NCI-H187 treated with DMSO at 0.1 percent for 48 hours (cell line): Measurements from ENCODE around the gene TAP1.
"Not testable (repeated sequence)": the region's sequence is repeated elsewhere in the genome, so short reads cannot be mapped to it uniquely, and the experiment has no call there.

Source experiments
- DNase-seq: peaks from one replicate; lab custom pipeline; 2025; lab: John Stamatoyannopoulos, UW

Gene TAP1

GRCh38 chr6:32853541-32854375, at the start of gene TAP1, which contains the start of gene PSMB9:
TAP1 (minus strand) TSS chr6:32853704; CDS start chr6:32853636, 68 bp downstream.
PSMB9 (plus strand) TSS chr6:32854192; CDS start chr6:32854230, 38 bp downstream.
- peak; percentile 69 for DNase-seq

DNA sequence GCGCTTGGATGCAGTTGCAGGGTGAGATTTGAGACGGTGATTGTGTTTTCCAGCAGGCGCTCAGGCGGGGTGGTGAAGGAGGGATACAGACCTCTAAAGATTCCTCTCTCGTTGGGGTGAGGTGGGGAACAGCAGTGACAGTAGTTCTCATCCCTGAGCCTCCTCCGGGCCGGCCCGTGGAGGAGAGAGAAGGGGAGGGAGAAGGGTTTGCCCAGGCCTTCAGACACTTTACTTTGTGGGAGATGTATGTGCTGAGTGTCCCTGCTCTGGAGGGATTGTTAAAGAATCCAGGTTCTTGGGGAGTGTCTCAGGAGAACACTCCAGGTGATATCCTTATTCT, 41.5 kb upstream of the TAP1 start:
- DNase-seq, result no peak

DNA sequence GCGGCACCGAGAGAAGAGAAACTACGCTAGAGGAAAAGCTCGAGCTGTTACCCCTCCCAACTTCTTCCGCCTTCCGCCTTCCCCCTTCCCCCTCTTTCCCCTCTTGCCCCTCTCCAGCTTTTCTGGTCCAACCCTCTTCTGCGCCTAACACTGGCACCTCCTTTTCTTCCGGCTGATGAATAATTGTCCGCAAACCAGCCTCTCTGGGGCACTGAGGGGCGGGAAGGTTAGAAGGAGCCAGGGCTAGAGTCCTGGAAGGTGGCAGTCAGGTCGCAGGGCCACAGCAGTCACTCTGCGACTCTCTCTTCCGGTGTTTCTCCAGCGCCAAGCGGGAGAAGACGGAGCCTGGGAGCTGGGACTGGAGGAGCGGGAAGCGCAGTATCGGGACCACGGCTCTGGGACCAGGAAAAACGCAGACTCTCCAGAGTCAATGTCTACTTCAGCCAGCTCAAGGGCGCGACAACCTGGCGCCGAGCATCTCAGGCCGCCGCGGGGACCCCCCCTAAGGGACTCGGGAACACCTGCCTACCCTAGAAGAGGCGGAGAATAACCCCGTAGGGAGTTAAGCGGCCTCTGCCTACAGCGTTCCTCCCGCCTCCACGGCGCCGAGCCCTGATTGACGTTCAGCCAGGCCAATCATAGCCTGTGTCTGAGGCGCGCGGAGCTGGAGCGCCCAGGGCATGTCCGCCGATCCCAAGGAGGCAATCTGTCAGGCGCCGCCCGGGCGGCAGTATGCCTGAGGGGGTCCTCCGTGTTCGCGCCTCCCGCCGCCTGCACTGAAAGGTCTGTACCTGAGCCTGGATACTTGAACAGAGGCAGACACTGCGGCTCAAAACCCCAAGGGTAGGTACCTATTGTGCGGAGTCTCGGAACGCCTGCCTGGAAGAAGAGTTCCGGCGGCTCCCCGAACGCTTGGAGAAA, 40.8 kb upstream of the TAP1 start:
- DNase-seq, result peak; percentile 66

DNA sequence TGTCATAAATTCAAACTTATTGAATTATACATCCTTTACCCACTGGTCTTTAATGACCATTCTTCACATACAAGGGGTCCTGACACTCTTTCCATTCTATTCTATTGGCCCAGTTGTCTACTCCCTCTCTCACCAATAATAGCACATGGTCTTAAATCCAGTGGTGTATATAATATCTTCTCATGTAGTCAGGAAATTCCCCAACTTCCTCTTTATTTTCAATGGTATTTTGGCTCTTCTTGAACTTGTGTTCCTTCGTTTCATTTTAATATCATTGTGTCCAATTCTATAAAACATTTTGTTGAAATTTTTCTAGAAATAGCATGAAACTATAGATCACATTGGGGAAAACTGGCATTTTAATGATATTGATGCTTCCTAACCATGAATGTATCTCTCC, 37.3 kb upstream of the TAP1 start:
- no peak for DNase-seq

DNA sequence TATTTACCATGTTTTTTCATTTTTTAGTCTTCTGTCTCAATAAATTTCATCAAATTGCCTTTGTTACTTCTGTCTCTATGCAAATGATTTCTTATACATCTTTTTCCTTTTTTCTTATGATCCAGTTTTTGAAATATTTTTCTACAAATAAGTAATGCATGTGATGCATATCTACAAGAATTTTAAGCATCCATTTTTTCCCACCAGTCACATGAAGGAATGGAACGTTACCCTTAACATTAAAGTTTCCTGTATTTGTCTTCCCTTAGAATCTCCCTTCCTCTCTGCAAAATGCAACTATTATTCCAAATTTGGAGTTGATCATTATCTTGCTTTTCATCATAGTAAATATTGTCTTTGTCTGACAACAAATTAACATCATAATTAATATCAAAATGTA, 36.0 kb upstream of the TAP1 start:
- DNase-seq, result no peak

GRCh38 chr6:32888576-32888975, 35.1 kb upstream of the TAP1 start:
- DNase-seq, result no peak

DNA sequence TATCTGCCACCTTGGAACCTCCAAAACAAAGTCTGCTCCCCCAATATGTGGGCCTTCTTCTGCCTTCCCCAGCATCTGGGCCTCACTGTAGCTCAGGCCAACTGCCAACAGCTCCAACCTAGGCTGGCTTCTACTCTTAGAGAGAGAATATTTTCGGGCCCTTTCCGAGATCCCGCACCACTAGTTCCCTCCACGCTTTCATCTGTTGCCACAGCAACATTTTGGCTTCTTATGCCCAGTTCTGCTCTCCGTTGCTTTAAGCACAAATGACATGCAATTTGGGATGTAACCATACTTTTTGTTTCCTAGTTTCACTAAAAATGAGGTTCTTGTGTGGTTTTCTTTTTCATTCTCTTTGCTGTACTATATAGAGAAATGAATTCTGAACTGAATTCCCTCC, 34.1 kb upstream of the TAP1 start:
- no peak for DNase-seq

- DNase-seq, result no peak
Observed at GRCh38 chr6:32886681-32887383, 33.3 kb upstream of the TAP1 start.

DNA sequence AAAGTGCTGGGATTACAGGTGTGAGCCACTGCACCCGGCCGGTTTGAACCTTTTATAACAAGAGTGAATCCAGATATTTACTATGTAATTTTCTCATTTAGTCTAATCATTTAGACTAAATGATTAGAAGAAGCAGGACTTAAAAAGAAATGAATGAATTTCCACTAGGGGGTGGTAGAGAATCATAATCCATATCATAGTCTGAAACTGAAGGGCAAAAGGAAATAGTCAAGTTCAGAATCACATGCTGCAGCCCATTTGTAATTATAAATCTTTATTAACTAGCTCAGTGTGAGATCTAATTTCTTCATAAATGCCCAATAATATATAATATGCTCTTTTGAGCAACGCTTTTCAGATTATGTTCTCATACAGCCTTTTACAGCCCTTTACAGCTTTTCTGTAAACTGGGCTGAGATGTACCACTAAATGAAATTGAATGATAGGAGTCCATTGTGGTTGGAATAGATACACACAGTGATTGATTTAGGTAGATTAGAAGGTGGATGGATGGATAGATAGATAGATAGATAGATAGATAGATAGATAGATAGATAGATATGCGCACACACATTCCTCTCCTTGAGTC, 32.3 kb upstream of the TAP1 start:
- DNase-seq, result no peak

DNA sequence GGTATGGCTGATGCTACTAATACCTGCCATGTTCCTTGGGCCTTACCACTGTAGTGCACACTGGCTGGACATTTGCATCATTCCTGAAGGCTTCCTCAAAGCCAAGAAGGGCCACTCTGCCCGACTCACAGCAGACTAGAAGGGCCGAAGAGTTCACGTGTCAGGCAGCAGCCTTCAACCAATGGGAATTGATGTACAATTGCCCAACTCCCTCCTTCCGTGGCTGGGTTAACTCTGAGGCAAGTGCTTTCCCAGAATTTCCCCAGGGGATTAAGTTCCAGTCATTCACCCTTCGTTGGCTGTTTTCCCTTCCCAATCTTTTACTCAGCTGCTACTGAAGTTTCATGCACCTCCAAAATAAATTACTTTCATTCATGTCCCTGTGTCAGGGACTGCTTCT, 30.3 kb upstream of the TAP1 start:
- DNase-seq, result no peak

GRCh38 chr6:32882879-32883250, 29.4 kb upstream of the TAP1 start:
- DNase-seq, result no peak

DNA sequence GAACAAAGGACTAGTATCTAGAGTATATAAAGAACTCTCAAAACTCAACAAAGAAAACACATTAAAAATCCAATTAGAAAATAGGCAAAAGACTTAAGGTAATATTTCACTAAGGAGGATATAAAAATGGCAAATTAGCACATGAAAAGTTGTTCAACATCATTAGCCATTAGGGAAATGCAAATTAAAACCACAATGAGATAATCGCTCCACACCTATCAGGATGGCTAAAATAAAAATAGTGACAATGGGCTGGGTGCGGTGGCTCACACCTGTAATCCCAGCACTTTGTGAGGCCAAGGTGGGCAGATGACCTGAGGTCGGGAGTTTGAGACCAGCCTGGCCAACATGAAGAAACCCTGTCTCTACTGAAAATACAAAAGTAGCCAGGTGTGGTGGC, 27.5 kb upstream of the TAP1 start:
- not testable (repeated sequence) for DNase-seq

DNA sequence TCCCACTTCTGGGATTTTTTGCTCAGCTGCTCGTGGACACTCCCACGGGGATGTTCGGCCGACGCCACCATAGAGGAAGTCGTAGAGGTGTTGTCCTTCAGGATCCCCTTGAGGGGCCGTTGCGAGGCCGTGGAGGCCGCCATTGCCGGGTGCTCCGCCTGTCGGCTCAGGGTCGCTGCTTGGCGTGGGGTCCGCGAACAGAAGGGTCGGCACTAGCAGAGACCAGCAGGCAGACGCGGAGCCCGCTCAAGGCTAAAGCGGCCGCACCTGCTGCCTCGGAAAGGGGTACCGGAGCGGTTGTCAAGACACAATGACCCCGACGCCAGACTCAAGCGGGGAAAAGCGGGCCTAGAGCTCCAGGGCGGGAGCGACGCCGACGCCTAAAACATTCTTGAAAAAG, 26.2 kb upstream of the TAP1 start:
- no peak for DNase-seq

DNA sequence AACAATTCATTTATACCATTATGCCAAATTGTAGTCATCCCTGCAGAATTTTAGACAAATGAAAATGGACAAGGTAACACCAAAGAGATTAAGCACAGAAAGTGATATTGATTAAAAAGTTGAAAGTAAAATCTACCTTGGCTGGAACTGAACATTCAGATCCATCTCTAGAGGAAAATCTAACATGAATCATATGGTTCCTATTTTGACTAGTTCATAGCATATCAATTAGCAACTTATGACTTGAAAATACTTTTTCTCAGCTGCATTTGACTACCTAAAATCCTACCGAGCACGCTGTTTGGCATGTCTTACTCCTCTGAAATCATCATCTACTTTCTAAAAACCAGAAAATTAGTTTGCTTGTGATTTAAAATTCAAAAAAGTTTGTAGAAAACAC, 23.1 kb upstream of the TAP1 start:
- DNase-seq, result no peak

DNA sequence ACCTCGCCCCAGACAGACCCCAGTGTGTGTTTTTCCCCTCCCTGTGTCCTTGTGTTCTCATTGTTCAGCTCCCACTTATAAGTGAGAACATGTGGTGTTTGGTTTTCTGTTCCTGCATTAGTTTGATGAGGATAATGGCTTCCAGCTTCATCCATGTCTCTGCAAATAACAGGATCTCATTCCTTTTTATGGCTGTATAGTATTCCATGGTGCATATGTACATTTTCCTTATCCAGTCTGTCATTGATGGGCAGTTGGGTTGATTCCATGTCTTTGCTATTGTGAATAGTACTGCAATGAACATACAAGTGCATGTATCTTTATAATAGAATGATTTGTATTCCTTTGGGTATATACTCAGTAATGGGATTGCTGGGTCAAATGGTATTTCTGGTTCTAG, 20.4 kb upstream of the TAP1 start:
- DNase-seq, result not testable (repeated sequence)

- peak; percentile 21 for DNase-seq
Observed at GRCh38 chr6:32868257-32868788, 14.8 kb upstream of the TAP1 start.

- DNase-seq, result no peak
Observed at GRCh38 chr6:32867554-32868256, 14.2 kb upstream of the TAP1 start.

GRCh38 chr6:32867022-32867477, 13.5 kb upstream of the TAP1 start:
- DNase-seq, result no peak

- no peak for DNase-seq
Observed at GRCh38 chr6:32865724-32866443, 12.4 kb upstream of the TAP1 start.

GRCh38 chr6:32862725-32863124, 9.2 kb upstream of the TAP1 start:
- DNase-seq, result no peak
